Cardiac muscle cell (in vitro differentiated cells and primary cell): ENCODE measurements around the gene LRMDA. TPM values are rescaled to one million over a fixed set of nuclear protein-coding genes. Genes with fewer than 3 reads are reported as not detected.

Experiments
- DNase-seq, 2 donors: peaks; one replicate each; pipeline versions ENCODE4 v3.0.0 to v3.0.0-alpha.2; 2010 to 2017; ENCODE audit warnings: low read depth in 1 of 2, low spot score in 1 of 2
- H3K27ac ChIP-seq: fragments of 200-600 bp; sonication (generic); 2 replicates; pipeline ENCODE4 v1.5.1; 2016
- H3K27me3 ChIP-seq: fragments of 200-600 bp; sonication (generic); 2 replicates; pipeline ENCODE4 v1.6.0; 2016; ENCODE audit warnings: control low read depth
- H3K36me3 ChIP-seq: fragments of 200-600 bp; sonication (generic); 2 replicates; pipeline ENCODE4 v1.5.1; 2016; ENCODE audit warnings: control low read depth
- H3K4me1 ChIP-seq: fragments of 200-600 bp; sonication (generic); 2 replicates; pipeline ENCODE4 v1.8.1; 2017; ENCODE audit warnings: low read depth, mild to moderate bottlenecking, mixed run types
- H3K4me3 ChIP-seq: fragments of 200-600 bp; sonication (generic); 2 replicates; pipeline ENCODE4 v1.5.1; 2016; ENCODE audit warnings: mild to moderate bottlenecking
- H3K9me3 ChIP-seq: fragments of 200-600 bp; sonication (generic); 2 replicates; pipeline ENCODE4 v1.5.1; 2017; ENCODE audit warnings: low read depth, mild to moderate bottlenecking, control low read depth
- CTCF ChIP-seq: IDR thresholded peaks from 2 replicates; pipeline ENCODE4 v1.5.1; 2012; ENCODE audit warnings: low read depth, mild to moderate bottlenecking, low read length
- polyA plus RNA-seq: library from polyadenylated mRNA; unstranded; fragments of >200 nt; fragmentation: Nextera tagmentation; extraction: Ambion mirVana; gene quantifications from 2 replicates; pipeline ENCODE4 v1.2.1, GENCODE V29; 2016
- total RNA-seq: library from RNA; depleted of rRNA; stranded (reverse); fragments of >200 nt; gene quantifications from 2 replicates; pipeline ENCODE4 v1.2.3, GENCODE V29; 2016

LRMDA gene
- total and polyA plus RNA-seq, 2 experiments from 2014 or later: 6.2 to 11.7 TPM

- H3K27ac ChIP-seq: no peak overlapping the region
- no peak for DNase-seq
- H3K9me3 ChIP-seq: no peaks in the 10 kb centered on the region
- peaks cover 16% of the 10 kb centered on the region for H3K4me1 ChIP-seq
- peaks cover 18% of the 10 kb centered on the region for H3K27me3 ChIP-seq
- no peak for TF ChIP-seq CTCF
- H3K36me3 ChIP-seq: no peaks in the 10 kb centered on the region
- H3K4me3 ChIP-seq: no peak overlapping the region
These were observed 2.8 kb upstream of the LRMDA start for GRCh38 chr10:75428434-75429158.

- H3K27ac ChIP-seq: no peak overlapping the region
- no peak overlapping the region for H3K4me3 ChIP-seq
- DNase-seq: no peak
- H3K4me1 ChIP-seq: peaks cover 16% of the 10 kb centered on the region
- no peaks in the 10 kb centered on the region for H3K36me3 ChIP-seq
- TF ChIP-seq CTCF: no peak
- H3K9me3 ChIP-seq: no peaks in the 10 kb centered on the region
- peaks cover 25% of the 10 kb centered on the region for H3K27me3 ChIP-seq
These were observed 2.1 kb upstream of the LRMDA start for GRCh38 chr10:75429159-75429827.

- TF ChIP-seq CTCF: no peak
- Histone ChIP-seq H3K36me3 (no peaks in the 10 kb centered on the region), H3K27me3 (peaks cover 26% of the 10 kb centered on the region), H3K4me3 (no peak overlapping the region), H3K27ac (no peak overlapping the region), H3K9me3 (no peaks in the 10 kb centered on the region), H3K4me1 (peaks cover 18% of the 10 kb centered on the region)
- DNase-seq: peak in 1 of 2 donors; percentile 56
These were observed 1.2 kb upstream of the LRMDA start for GRCh38 chr10:75430000-75430763.

- DNase-seq: no peak
- Histone ChIP-seq H3K36me3 (no peaks in the 10 kb centered on the region), H3K4me1 (peaks cover 21% of the 10 kb centered on the region), H3K9me3 (no peaks in the 10 kb centered on the region), H3K4me3 (no peak overlapping the region), H3K27me3 (peaks cover 26% of the 10 kb centered on the region), H3K27ac (no peak overlapping the region)
- no peak for TF ChIP-seq CTCF
These were observed 752 bp downstream of the LRMDA start for GRCh38 chr10:75432176-75432575.

- Histone ChIP-seq H3K9me3 (no peaks in the 10 kb centered on the region), H3K4me3 (no peak overlapping the region), H3K27me3 (peaks cover 26% of the 10 kb centered on the region), H3K4me1 (peaks cover 21% of the 10 kb centered on the region), H3K27ac (no peak overlapping the region), H3K36me3 (no peaks in the 10 kb centered on the region)
- DNase-seq: no peak
- no peak for TF ChIP-seq CTCF
These were observed 1.3 kb downstream of the LRMDA start for GRCh38 chr10:75432763-75433162.
